HG03025 (cell line): Measurements from ENCODE around the gene ARID1B.

Experiments used
- ATAC-seq: cut with Tn5 transposase; IDR thresholded peaks from one replicate; pipeline ENCODE4 v1.9.1; 2021; ENCODE audit warnings: mild to moderate bottlenecking, moderate library complexity; ENCODE audit not compliant: unreplicated experiment, low FRiP score

Gene ARID1B

GRCh38 chr6:156900292-156900691 lies 123.1 kb downstream of the ARID1B start:
- ATAC-seq, result no peak

GRCh38 chr6:156901309-156902019 lies 124.3 kb downstream of the ARID1B start:
- no peak for ATAC-seq

GRCh38 chr6:156902782-156903181 lies 125.6 kb downstream of the ARID1B start:
- ATAC-seq, result no peak

- no peak for ATAC-seq
These were observed 127.2 kb downstream of the ARID1B start for GRCh38 chr6:156904176-156904967.

GRCh38 chr6:156905801-156906200 lies 128.6 kb downstream of the ARID1B start:
- ATAC-seq, result no peak

- no peak for ATAC-seq
These were observed 129.3 kb downstream of the ARID1B start for GRCh38 chr6:156906451-156906850.

- ATAC-seq, result no peak
These were observed 132.2 kb downstream of the ARID1B start for GRCh38 chr6:156909212-156910010.

- no peak for ATAC-seq
These were observed 132.8 kb downstream of the ARID1B start for GRCh38 chr6:156910011-156910334.

- no peak for ATAC-seq
These were observed 133.8 kb downstream of the ARID1B start for GRCh38 chr6:156910938-156911337.

- ATAC-seq, result no peak
These were observed 134.4 kb downstream of the ARID1B start for GRCh38 chr6:156911581-156911980.

GRCh38 chr6:156912431-156912830 lies 135.3 kb downstream of the ARID1B start:
- no peak for ATAC-seq

GRCh38 chr6:156914181-156914580 lies 137.0 kb downstream of the ARID1B start:
- ATAC-seq, result no peak

- ATAC-seq, result peak; percentile 41
These were observed 139.1 kb downstream of the ARID1B start for GRCh38 chr6:156916130-156916801.

GRCh38 chr6:156917213-156917612 lies 140.0 kb downstream of the ARID1B start:
- peak; percentile 55 for ATAC-seq

GRCh38 chr6:156918647-156919046 lies 141.5 kb downstream of the ARID1B start:
- ATAC-seq, result no peak

- ATAC-seq, result no peak
These were observed 142.2 kb downstream of the ARID1B start for GRCh38 chr6:156919370-156919769.

GRCh38 chr6:156919814-156920369 lies 142.7 kb downstream of the ARID1B start:
- ATAC-seq, result no peak

GRCh38 chr6:156924246-156924645 lies 147.1 kb downstream of the ARID1B start:
- no peak for ATAC-seq

GRCh38 chr6:156925026-156925425 lies 147.8 kb downstream of the ARID1B start:
- ATAC-seq, result no peak
